Measurements from ENCODE around the gene PRG2.

Gene PRG2

GRCh38 chr11:57434640-57435546 lies 44.4 kb upstream of the PRG2 start:
- H3K4me2 ChIP-seq (ENCODE audit: low read length): no peak overlapping the region
- H3K36me3 ChIP-seq (ENCODE audit: control insufficient read depth, insufficient read depth, low read length): no peaks in the 10 kb centered on the region
- no peak overlapping the region for H3K4me3 ChIP-seq (ENCODE audit: low read depth, low read length)
- TF ChIP-seq, protein P1, sequence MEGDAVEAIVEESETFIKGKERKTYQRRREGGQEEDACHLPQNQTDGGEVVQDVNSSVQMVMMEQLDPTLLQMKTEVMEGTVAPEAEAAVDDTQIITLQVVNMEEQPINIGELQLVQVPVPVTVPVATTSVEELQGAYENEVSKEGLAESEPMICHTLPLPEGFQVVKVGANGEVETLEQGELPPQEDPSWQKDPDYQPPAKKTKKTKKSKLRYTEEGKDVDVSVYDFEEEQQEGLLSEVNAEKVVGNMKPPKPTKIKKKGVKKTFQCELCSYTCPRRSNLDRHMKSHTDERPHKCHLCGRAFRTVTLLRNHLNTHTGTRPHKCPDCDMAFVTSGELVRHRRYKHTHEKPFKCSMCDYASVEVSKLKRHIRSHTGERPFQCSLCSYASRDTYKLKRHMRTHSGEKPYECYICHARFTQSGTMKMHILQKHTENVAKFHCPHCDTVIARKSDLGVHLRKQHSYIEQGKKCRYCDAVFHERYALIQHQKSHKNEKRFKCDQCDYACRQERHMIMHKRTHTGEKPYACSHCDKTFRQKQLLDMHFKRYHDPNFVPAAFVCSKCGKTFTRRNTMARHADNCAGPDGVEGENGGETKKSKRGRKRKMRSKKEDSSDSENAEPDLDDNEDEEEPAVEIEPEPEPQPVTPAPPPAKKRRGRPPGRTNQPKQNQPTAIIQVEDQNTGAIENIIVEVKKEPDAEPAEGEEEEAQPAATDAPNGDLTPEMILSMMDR (IDR thresholded peaks at IDR 0.05): no peak
- no peaks in the 10 kb centered on the region for H3K79me2 ChIP-seq
- H3K9me3 ChIP-seq (ENCODE audit: control insufficient read depth, low read length): no peaks in the 10 kb centered on the region
- H3K9ac ChIP-seq: no peak overlapping the region
- H3K4me1 ChIP-seq: no peaks in the 10 kb centered on the region
- H2AFZ ChIP-seq: no peak overlapping the region
- H3K27me3 ChIP-seq (ENCODE audit: control insufficient read depth, insufficient read depth, low read length): no peaks in the 10 kb centered on the region
- no peak overlapping the region for H3K27ac ChIP-seq

GRCh38 chr11:57432714-57433163 lies 42.3 kb upstream of the PRG2 start:
- H3K36me3 ChIP-seq (ENCODE audit: control insufficient read depth, insufficient read depth, low read length): no peaks in the 10 kb centered on the region
- no peak overlapping the region for H3K27ac ChIP-seq
- H3K79me2 ChIP-seq: no peaks in the 10 kb centered on the region
- H3K4me2 ChIP-seq (ENCODE audit: low read length): no peak overlapping the region
- no peak overlapping the region for H3K4me3 ChIP-seq (ENCODE audit: low read depth, low read length)
- H3K27me3 ChIP-seq (ENCODE audit: control insufficient read depth, insufficient read depth, low read length): no peaks in the 10 kb centered on the region
- H3K9me3 ChIP-seq (ENCODE audit: control insufficient read depth, low read length): no peaks in the 10 kb centered on the region
- TF ChIP-seq, protein P1 (IDR thresholded peaks at IDR 0.05): no peak
- no peaks in the 10 kb centered on the region for H3K4me1 ChIP-seq
- H3K9ac ChIP-seq: no peak overlapping the region
- no peak overlapping the region for H2AFZ ChIP-seq

- Histone ChIP-seq H3K36me3 (ENCODE audit: control insufficient read depth, insufficient read depth, low read length) (no peaks in the 10 kb centered on the region), H3K27me3 (ENCODE audit: control insufficient read depth, insufficient read depth, low read length) (no peaks in the 10 kb centered on the region), H3K9me3 (ENCODE audit: control insufficient read depth, low read length) (no peaks in the 10 kb centered on the region), H3K79me2 (no peaks in the 10 kb centered on the region), H3K4me2 (ENCODE audit: low read length) (no peak overlapping the region), H2AFZ (no peak overlapping the region), H3K4me3 (ENCODE audit: low read depth, low read length) (no peak overlapping the region), H3K4me1 (no peaks in the 10 kb centered on the region), H3K27ac (no peak overlapping the region), H3K9ac (no peak overlapping the region)
- TF ChIP-seq, protein P1 (IDR thresholded peaks at IDR 0.05): no peak
Observed at GRCh38 chr11:57432149-57432561, 41.7 kb upstream of the PRG2 start.

DNA sequence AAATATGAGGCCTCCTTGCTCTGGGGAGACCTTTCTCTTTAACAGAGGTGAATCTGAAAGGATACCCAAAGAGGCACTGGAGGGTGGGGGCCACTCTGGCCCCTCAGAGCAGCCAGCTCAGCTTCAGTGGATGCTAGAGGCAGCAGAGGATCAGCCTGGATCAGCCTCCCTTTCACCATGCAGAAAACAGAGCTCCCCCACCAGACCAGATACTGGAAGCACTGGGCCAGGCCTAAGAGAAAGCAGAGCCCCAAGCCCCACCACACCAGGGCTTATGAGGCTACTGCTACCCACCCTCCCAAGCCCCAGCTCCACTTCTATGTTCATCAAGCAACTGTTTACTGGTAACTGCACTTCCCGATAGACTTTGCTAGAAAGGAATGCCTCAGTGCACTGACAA lies 40.5 kb upstream of the PRG2 start:
- Histone ChIP-seq H2AFZ (no peak overlapping the region), H3K4me1 (no peaks in the 10 kb centered on the region), H3K9me3 (ENCODE audit: control insufficient read depth, low read length) (no peaks in the 10 kb centered on the region), H3K9ac (no peak overlapping the region), H3K4me3 (ENCODE audit: low read depth, low read length) (no peak overlapping the region), H3K27me3 (ENCODE audit: control insufficient read depth, insufficient read depth, low read length) (no peaks in the 10 kb centered on the region), H3K79me2 (no peaks in the 10 kb centered on the region), H3K36me3 (ENCODE audit: control insufficient read depth, insufficient read depth, low read length) (no peaks in the 10 kb centered on the region), H3K27ac (no peak overlapping the region), H3K4me2 (ENCODE audit: low read length) (no peak overlapping the region)
- TF ChIP-seq, protein P1 (IDR thresholded peaks at IDR 0.05): no peak

Measured in parathyroid adenoma (tissue), 2 donors.